ENCODE data around the gene RNF181. TPM values are rescaled to one million over a fixed set of nuclear protein-coding genes. Genes with fewer than 3 reads are reported as not detected.
A peak's percentile ranks its signal among the peaks of the same experiment; 100 is the strongest.

Gene RNF181
- total and polyA plus RNA-seq, 2 of the 13 experiments (the other 11 are each of a cell fraction or from before 2014, with no cell fraction given), result 224 to 578 TPM

GRCh38 chr2:85577386-85578242 is 17.9 kb upstream of the RNF181 start, which contains the start of gene VAMP8 (continued):
- TF ChIP-seq ZNF687 (CRISPR knock-in tag; IDR thresholded peaks at IDR 0.05) (peak; percentile 81), SRF (IDR thresholded peaks at IDR 0.05; ENCODE audit: low read depth, low read length) (no peak), POLR2AphosphoS5 (IDR thresholded peaks at IDR 0.05; ENCODE audit: low read depth, low read length) (peak; percentile 78), ZBTB40 (IDR thresholded peaks at IDR 0.05) (no peak), ZBTB40 (CRISPR knock-in tag; IDR thresholded peaks at IDR 0.05) (no peak), POGZ (CRISPR knock-in tag; IDR thresholded peaks at IDR 0.05) (peak; percentile 15; the same call in 1 of the 2 replicates), FOXM1 (CRISPR knock-in tag; IDR thresholded peaks at IDR 0.05) (no peak), ZHX2 (IDR thresholded peaks at IDR 0.05; ENCODE audit: low read depth) (no peak), ZHX2 (CRISPR knock-in tag; IDR thresholded peaks at IDR 0.05; ENCODE audit: borderline replicate concordance) (no peak)
